K562 (cell line): ENCODE results near the gene WDR86. TPM values are rescaled to one million over a fixed set of nuclear protein-coding genes. Genes with fewer than 3 reads are reported as not detected.

Experiments used
- CHD2 ChIP-seq: IDR thresholded peaks from 2 replicates; pipeline ENCODE4 v1.6.1; 2011; ENCODE audit warnings: low read depth, low read length
- CSDE1 ChIP-seq, 2 experiments: fragments of 450-650 bp; IDR thresholded peaks; 2 replicates each; pipeline ENCODE4 v1.6.1; 2016; ENCODE audit warnings: mild to moderate bottlenecking in 1 of 2
- DPF2 ChIP-seq: fragments of 450-650 bp; IDR thresholded peaks from 2 replicates; pipeline ENCODE4 v1.6.1; 2016
- EP300 ChIP-seq: IDR thresholded peaks from 2 replicates; pipeline ENCODE4 v1.6.1; 2012; ENCODE audit warnings: low read length, improper control_type of control experiment
- GTF2E2 ChIP-seq: fragments of 200-800 bp; sonication (Bioruptor generic); IDR thresholded peaks from 2 replicates; pipeline ENCODE4 v1.6.1; 2016; ENCODE audit warnings: missing genetic modification characterization, missing compliant biosample characterization
- MCM3 ChIP-seq: fragments of 450-650 bp; IDR thresholded peaks from 2 replicates; pipeline ENCODE4 v1.6.1; 2016
- SNIP1 ChIP-seq: fragments of 450-650 bp; IDR thresholded peaks from 2 replicates; pipeline ENCODE4 v1.7.1; 2017; ENCODE audit warnings: low read depth, mild to moderate bottlenecking
- THRAP3 ChIP-seq: fragments of 450-650 bp; IDR thresholded peaks from 2 replicates; pipeline ENCODE4 v1.6.1; 2016; ENCODE audit warnings: mild to moderate bottlenecking, inconsistent platforms, borderline replicate concordance
- ZFX ChIP-seq: sonication (generic); formaldehyde crosslinking; IDR thresholded peaks from 2 replicates; pipeline ENCODE4 v1.8.0; 2022; ENCODE audit warnings: mild to moderate bottlenecking, missing genetic modification reagents, moderate library complexity
- polyA plus RNA-seq, 8 experiments: library from polyadenylated mRNA; depleted of rRNA in 4 of 8; stranded (reverse) in 5 of 8; unstranded in 3 of 8; fragments of >200 nt; fragmentation: Nextera tagmentation in 2 of 8; fragmentation: Illumina TruSeq in 1 of 8; extraction: Ambion mirVana in 2 of 8; extraction: Trizol in 1 of 8; gene quantifications; 2 replicates each; pipeline versions ENCODE4 v1.2.1 to v1.2.3, GENCODE V29; 2011 to 2014; ENCODE audit warnings: inconsistent platforms in 1 of 8, missing spikeins in 1 of 8
- total RNA-seq, 7 experiments: library from RNA; depleted of rRNA in 6 of 7; stranded (reverse); fragments of >200 nt in 6 of 7; fragmentation: Illumina TruSeq in 2 of 7; extraction: Trizol in 2 of 7; gene quantifications; 2 replicates each; pipeline versions ENCODE4 v1.2.1 to v1.2.3, GENCODE V29; 2011 to 2021; ENCODE audit warnings: low replicate concordance in 1 of 7
- TF ChIP-seq, protein P1 (sequence below), 2 experiments: IDR thresholded peaks in 1 of 2; conservative IDR thresholded peaks in 1 of 2; 2 replicates each; pipeline ENCODE4 v1.6.1; 2016; ENCODE audit warnings: low read depth in 2 of 2, mild to moderate bottlenecking in 1 of 2, missing compliant biosample characterization in 1 of 2, missing genetic modification characterization in 1 of 2, moderate library complexity in 1 of 2
- TF ChIP-seq, protein P2 (sequence below): fragments of 450-650 bp; IDR thresholded peaks from 2 replicates; pipeline ENCODE4 v1.6.1; 2016; ENCODE audit warnings: low read depth
- TF ChIP-seq, protein P3 (sequence below): sonication (generic); formaldehyde crosslinking; IDR thresholded peaks from 2 replicates; pipeline ENCODE4 v1.8.1; 2022; ENCODE audit warnings: missing genetic modification reagents

The WDR86 gene
- total and polyA plus RNA-seq, 9 of the 15 experiments (the other 6 are each of a cell fraction or from before 2014, with no cell fraction given): 0.24 TPM; not detected in 8

DNA sequence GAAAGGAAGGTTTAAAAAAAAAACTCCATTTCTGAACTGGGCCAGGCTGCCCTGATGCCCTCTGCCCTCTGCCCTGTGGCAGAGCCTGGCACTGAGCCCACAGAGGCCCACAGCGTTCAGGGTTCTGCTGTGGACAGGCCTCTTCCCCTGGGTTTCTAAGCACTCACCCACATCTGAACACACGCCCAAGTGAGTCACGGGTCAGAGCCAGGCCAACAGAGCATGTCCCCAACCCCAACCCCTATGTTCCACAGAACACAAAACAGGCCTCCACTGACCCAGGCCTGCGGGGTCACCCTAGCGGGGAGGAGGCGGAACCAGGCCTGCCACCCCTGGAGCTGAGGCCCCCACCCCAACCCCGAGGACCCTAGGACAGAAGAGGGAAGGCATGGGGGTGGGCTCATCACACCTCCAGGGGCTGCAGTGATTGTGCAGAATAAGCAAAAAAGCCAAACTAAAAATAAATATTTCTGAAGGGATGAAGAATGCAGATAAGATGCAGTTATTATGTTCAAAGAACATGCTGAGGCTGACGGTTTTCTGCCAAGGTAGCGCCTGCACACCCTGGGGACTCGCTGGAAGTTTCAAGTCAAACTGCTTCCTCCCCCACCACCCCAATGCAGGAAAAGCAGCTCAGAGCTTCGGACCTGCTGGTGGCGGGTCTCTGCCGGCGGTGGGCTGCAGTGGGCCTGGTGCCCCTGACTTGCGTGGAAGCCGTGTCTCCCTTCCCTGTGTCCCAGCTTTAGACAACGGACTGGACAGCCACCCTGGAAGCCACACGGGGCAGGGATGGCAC, 5.4 kb downstream of the WDR86 start (continued):
- no peak for TF ChIP-seq THRAP3
- TF ChIP-seq DPF2: peak; percentile 76; the same call in 1 of the 2 replicates
- TF ChIP-seq CSDE1 (IDR thresholded peaks at IDR 0.05): no peak
- TF ChIP-seq SNIP1: no peak
- no peak for TF ChIP-seq MCM3
- peak; percentile 37; the same call in 1 of the 2 replicates for TF ChIP-seq EP300
- peak; percentile 54 for TF ChIP-seq ZFX (CRISPR knock-in tag)
- TF ChIP-seq, protein P1, sequence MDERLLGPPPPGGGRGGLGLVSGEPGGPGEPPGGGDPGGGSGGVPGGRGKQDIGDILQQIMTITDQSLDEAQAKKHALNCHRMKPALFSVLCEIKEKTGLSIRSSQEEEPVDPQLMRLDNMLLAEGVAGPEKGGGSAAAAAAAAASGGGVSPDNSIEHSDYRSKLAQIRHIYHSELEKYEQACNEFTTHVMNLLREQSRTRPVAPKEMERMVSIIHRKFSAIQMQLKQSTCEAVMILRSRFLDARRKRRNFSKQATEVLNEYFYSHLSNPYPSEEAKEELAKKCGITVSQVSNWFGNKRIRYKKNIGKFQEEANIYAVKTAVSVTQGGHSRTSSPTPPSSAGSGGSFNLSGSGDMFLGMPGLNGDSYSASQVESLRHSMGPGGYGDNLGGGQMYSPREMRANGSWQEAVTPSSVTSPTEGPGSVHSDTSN (CRISPR knock-in tag; IDR thresholded peaks at IDR 0.05; ENCODE audit: low read depth): no peak
- TF ChIP-seq, protein P1 (tag; conservative IDR thresholded peaks at IDR 0.05; ENCODE audit: low read depth): no peak
- TF ChIP-seq, protein P2, sequence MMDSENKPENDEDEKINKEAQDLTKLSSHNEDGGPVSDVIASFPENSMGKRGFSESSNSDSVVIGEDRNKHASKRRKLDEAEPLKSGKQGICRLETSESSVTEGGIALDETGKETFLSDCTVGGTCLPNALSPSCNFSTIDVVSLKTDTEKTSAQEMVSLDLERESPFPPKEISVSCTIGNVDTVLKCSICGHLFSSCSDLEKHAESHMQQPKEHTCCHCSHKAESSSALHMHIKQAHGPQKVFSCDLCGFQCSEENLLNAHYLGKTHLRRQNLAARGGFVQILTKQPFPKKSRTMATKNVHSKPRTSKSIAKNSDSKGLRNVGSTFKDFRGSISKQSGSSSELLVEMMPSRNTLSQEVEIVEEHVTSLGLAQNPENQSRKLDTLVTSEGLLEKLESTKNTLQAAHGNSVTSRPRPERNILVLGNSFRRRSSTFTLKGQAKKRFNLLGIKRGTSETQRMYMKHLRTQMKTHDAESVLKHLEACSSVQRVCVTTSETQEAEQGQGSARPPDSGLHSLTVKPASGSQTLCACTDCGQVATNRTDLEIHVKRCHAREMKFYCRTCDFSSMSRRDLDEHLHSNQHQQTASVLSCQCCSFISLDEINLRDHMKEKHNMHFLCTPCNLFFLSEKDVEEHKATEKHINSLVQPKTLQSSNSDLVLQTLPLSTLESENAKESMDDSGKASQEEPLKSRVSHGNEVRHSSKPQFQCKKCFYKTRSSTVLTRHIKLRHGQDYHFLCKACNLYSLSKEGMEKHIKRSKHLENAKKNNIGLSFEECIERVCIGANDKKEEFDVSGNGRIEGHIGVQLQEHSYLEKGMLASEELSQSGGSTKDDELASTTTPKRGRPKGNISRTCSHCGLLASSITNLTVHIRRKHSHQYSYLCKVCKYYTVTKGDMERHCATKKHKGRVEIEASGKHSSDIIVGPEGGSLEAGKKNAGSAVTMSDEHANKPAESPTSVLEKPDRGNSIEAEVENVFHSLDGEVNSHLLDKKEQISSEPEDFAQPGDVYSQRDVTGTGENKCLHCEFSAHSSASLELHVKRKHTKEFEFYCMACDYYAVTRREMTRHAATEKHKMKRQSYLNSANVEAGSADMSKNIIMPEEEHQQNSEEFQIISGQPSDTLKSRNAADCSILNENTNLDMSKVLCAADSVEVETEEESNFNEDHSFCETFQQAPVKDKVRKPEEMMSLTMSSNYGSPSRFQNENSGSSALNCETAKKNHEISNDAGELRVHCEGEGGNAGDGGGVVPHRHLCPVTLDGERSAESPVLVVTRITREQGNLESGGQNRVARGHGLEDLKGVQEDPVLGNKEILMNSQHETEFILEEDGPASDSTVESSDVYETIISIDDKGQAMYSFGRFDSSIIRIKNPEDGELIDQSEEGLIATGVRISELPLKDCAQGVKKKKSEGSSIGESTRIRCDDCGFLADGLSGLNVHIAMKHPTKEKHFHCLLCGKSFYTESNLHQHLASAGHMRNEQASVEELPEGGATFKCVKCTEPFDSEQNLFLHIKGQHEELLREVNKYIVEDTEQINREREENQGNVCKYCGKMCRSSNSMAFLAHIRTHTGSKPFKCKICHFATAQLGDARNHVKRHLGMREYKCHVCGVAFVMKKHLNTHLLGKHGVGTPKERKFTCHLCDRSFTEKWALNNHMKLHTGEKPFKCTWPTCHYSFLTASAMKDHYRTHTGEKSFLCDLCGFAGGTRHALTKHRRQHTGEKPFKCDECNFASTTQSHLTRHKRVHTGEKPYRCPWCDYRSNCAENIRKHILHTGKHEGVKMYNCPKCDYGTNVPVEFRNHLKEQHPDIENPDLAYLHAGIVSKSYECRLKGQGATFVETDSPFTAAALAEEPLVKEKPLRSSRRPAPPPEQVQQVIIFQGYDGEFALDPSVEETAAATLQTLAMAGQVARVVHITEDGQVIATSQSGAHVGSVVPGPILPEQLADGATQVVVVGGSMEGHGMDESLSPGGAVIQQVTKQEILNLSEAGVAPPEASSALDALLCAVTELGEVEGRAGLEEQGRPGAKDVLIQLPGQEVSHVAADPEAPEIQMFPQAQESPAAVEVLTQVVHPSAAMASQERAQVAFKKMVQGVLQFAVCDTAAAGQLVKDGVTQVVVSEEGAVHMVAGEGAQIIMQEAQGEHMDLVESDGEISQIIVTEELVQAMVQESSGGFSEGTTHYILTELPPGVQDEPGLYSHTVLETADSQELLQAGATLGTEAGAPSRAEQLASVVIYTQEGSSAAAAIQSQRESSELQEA: no peak
- TF ChIP-seq, protein P3, sequence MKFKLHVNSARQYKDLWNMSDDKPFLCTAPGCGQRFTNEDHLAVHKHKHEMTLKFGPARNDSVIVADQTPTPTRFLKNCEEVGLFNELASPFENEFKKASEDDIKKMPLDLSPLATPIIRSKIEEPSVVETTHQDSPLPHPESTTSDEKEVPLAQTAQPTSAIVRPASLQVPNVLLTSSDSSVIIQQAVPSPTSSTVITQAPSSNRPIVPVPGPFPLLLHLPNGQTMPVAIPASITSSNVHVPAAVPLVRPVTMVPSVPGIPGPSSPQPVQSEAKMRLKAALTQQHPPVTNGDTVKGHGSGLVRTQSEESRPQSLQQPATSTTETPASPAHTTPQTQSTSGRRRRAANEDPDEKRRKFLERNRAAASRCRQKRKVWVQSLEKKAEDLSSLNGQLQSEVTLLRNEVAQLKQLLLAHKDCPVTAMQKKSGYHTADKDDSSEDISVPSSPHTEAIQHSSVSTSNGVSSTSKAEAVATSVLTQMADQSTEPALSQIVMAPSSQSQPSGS (CRISPR knock-in tag): no peak
- TF ChIP-seq CHD2: no peak
- peak; percentile 64; the same call in 1 of the 2 replicates for TF ChIP-seq GTF2E2 (tag)
